Stimulated activated effector memory CD8-positive, alpha-beta T cell treated with anti-CD3 and anti-CD28 coated beads, Interleukin-12 subunit alpha, Interleukin-12 subunit beta, amount 100 ng/mL, for 72 hours (primary cell): ENCODE results near the gene ZNF512.
"Not testable (repeated sequence)": the region's sequence is repeated elsewhere in the genome, so short reads cannot be mapped to it uniquely, and the experiment has no call there.

Source experiments
- ATAC-seq: fragments of 150-1000 bp; cut with Tn5 transposase; 2 replicates; pipeline ENCODE4 v1.10.0; 2021
- DNase-seq, 2 donors: peaks; one replicate each; pipeline ENCODE4 v3.0.0; 2021 to 2022; ENCODE audit warnings: low spot score in 2 of 2
- H3K27ac Mint-ChIP-seq: one replicate; pipeline ENCODE4 v1.8.0; 2022; ENCODE audit warnings: mild to moderate bottlenecking, mixed read lengths
- H3K36me3 Mint-ChIP-seq: one replicate; pipeline ENCODE4 v1.8.0; 2022; ENCODE audit warnings: mild to moderate bottlenecking, mixed read lengths
- H3K4me1 Mint-ChIP-seq: one replicate; pipeline ENCODE4 v1.8.0; 2022; ENCODE audit warnings: mixed read lengths
- H3K4me3 Mint-ChIP-seq: one replicate; pipeline ENCODE4 v1.8.0; 2022; ENCODE audit warnings: mild to moderate bottlenecking, mixed read lengths
- H3K9me3 Mint-ChIP-seq: one replicate; pipeline ENCODE4 v1.8.0; 2022; ENCODE audit warnings: mixed read lengths

The ZNF512 gene

GRCh38 chr2:27571197-27571596, 11.6 kb upstream of the ZNF512 start:
- ATAC-seq, result no peak
- no peaks in the 10 kb centered on the region for H3K36me3 Mint-ChIP-seq
- peaks cover 10% of the 10 kb centered on the region for H3K4me1 Mint-ChIP-seq
- H3K9me3 Mint-ChIP-seq, result no peaks in the 10 kb centered on the region
- DNase-seq, result no peak
- H3K27ac Mint-ChIP-seq, result no peak overlapping the region
- H3K4me3 Mint-ChIP-seq, result no peak overlapping the region

- DNase-seq, result no peak
- no peaks in the 10 kb centered on the region for H3K9me3 Mint-ChIP-seq
- no peak overlapping the region for H3K4me3 Mint-ChIP-seq
- no peak overlapping the region for H3K27ac Mint-ChIP-seq
- peaks cover 10% of the 10 kb centered on the region for H3K4me1 Mint-ChIP-seq
- H3K36me3 Mint-ChIP-seq, result no peaks in the 10 kb centered on the region
- no peak for ATAC-seq
Measured at GRCh38 chr2:27571681-27572080, 11.2 kb upstream of the ZNF512 start.

- Mint-ChIP-seq H3K4me1 (peaks cover 10% of the 10 kb centered on the region), H3K9me3 (no peaks in the 10 kb centered on the region), H3K4me3 (no peak overlapping the region), H3K36me3 (no peaks in the 10 kb centered on the region), H3K27ac (no peak overlapping the region)
- ATAC-seq (peak; percentile 74), DNase-seq (no peak)
Measured at GRCh38 chr2:27572439-27572838, 10.4 kb upstream of the ZNF512 start.

GRCh38 chr2:27572998-27573429, 9.8 kb upstream of the ZNF512 start:
- DNase-seq, result peak in 1 of 2 donors; percentile 53

GRCh38 chr2:27573452-27573851, 9.4 kb upstream of the ZNF512 start:
- ATAC-seq (no peak), DNase-seq (no peak)
- Mint-ChIP-seq H3K27ac (no peak overlapping the region), H3K36me3 (no peaks in the 10 kb centered on the region), H3K4me3 (no peak overlapping the region), H3K4me1 (peaks cover 10% of the 10 kb centered on the region), H3K9me3 (no peaks in the 10 kb centered on the region)

More at GRCh38 chr2:27572998-27573429, 9.8 kb upstream of the ZNF512 start:
- Mint-ChIP-seq H3K4me3 (no peak overlapping the region), H3K9me3 (no peaks in the 10 kb centered on the region), H3K4me1 (peaks cover 10% of the 10 kb centered on the region), H3K36me3 (no peaks in the 10 kb centered on the region), H3K27ac (no peak overlapping the region)
- ATAC-seq, result peak; percentile 70

GRCh38 chr2:27581417-27582128, 1.3 kb upstream of the ZNF512 start:
- peaks cover 33% of the 10 kb centered on the region for H3K4me1 Mint-ChIP-seq
- H3K4me3 Mint-ChIP-seq, result peak overlapping the region; percentile 87
- no peak for DNase-seq

DNA sequence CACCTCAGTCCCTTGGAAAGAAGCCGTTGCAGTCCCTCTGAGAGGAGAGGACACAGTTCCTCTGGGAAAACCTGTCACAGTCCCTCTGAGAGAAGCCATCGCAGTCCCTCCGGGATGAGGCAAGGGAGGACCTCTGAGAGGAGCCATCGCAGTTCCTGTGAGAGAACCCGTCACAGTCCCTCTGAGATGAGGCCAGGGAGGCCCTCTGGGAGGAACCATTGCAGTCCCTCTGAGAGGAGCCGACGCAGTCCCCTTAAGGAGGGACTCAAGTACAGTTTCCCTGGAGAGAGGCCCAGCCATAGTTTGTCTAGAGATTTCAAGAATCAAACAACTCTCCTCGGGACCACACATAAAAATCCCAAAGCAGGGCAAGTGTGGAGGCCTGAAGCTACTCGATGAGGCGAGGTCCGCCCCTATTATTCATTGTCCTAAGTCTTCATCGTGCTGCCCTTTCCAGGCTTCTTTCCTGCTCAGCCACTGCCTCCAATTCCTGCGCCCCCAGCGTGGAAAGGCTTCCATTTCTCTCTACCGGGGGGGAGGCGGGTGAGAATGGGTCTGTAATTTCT, 630 bp upstream of the ZNF512 start:
- H3K4me1 Mint-ChIP-seq, result peaks cover 39% of the 10 kb centered on the region

More at GRCh38 chr2:27581417-27582128, 1.3 kb upstream of the ZNF512 start:
- ATAC-seq, result no peak
- Mint-ChIP-seq H3K27ac (peak overlapping the region; percentile 94), H3K9me3 (no peaks in the 10 kb centered on the region), H3K36me3 (no peaks in the 10 kb centered on the region)

DNA sequence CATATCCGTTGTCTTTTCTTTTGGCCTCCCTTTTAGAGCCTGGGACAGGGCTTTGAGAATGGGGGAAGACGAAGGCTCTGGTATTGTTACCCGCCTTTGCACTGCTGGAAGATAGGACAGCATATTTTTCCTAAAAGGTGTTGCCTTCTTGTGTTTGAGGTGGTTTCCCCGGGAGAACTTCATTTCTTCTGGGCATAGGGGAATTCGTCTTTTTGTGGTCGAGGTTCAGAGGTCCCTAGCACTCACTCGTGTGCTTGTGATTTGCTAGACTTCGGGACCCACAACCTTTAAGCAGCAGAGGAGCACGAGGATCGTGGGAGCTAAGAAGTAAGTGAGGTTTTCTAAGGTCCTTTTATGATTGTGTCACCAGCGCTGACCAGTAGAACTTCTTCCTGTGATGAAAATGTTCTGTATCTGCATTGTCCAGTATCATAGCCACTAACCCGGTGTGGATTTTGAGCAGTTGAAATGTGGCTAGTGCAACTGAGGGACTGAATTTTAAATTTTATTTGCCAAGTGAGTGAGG, 611 bp downstream of the ZNF512 start:
- peak overlapping the region; percentile 87 for H3K4me3 Mint-ChIP-seq
- H3K36me3 Mint-ChIP-seq, result peaks cover 14% of the 10 kb centered on the region
- no peaks in the 10 kb centered on the region for H3K9me3 Mint-ChIP-seq
- no peak for DNase-seq
- peaks cover 50% of the 10 kb centered on the region for H3K4me1 Mint-ChIP-seq
- ATAC-seq, result no peak
- peak overlapping the region; percentile 94 for H3K27ac Mint-ChIP-seq

More for the DNA sequence above, 630 bp upstream of the ZNF512 start:
- no peak for ATAC-seq
- no peak for DNase-seq
- H3K36me3 Mint-ChIP-seq, result peaks cover 4% of the 10 kb centered on the region
- peak overlapping the region; percentile 87 for H3K4me3 Mint-ChIP-seq
- H3K27ac Mint-ChIP-seq, result peak overlapping the region; percentile 94
- no peaks in the 10 kb centered on the region for H3K9me3 Mint-ChIP-seq

DNA sequence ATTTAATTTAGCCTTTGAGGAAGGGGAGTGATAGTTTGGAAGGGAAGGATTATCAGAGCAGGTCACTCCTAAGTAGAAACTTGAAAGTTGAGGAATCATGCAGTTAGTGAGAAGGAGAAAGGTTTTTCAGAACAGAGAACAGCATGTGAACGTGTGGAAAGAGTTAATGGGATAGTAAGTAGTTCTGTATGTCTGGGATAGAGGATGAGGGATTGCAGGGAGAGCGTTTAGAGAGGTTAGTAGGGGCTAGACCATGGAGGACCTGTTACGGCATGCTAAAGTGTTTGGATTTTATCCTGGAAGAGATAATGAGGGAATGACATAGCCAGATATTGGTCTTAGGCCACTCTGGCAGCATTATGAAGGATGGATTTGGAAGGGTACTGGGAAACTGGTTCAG, 1.8 kb downstream of the ZNF512 start:
- H3K4me1 Mint-ChIP-seq, result peaks cover 50% of the 10 kb centered on the region
- peak overlapping the region; percentile 94 for H3K27ac Mint-ChIP-seq
- DNase-seq (no peak), ATAC-seq (no peak)
- peak overlapping the region; percentile 87 for H3K4me3 Mint-ChIP-seq
- peaks cover 14% of the 10 kb centered on the region for H3K36me3 Mint-ChIP-seq
- H3K9me3 Mint-ChIP-seq, result no peaks in the 10 kb centered on the region

DNA sequence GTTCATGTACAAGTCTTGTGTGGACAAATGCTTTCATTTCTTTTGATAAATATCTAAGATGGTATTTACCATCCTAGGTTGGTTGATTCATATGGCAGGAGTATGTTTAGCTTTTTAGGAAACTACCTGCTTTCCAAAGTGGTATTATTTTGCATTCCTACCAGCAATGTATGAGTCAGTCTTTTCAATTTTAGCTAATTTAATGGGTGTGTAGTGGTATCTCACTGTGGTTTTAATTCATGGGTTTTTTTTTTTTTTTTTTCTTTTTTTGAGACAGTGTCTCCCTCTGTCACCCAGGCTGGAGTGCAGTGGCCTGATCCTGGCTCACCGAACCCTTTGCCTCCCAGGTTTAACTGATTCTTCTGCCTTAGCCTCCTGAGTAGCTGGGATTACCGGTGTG, 4.2 kb downstream of the ZNF512 start:
- peak; percentile 51 for ATAC-seq
- Mint-ChIP-seq H3K9me3 (peaks cover 10% of the 10 kb centered on the region), H3K27ac (peak overlapping the region; percentile 15), H3K36me3 (peaks cover 14% of the 10 kb centered on the region), H3K4me1 (peaks cover 56% of the 10 kb centered on the region), H3K4me3 (no peak overlapping the region)
- DNase-seq, result no peak

GRCh38 chr2:27588308-27588707, 5.5 kb downstream of the ZNF512 start:
- Mint-ChIP-seq H3K4me3 (no peak overlapping the region), H3K27ac (no peak overlapping the region), H3K36me3 (peaks cover 15% of the 10 kb centered on the region), H3K4me1 (peaks cover 54% of the 10 kb centered on the region), H3K9me3 (peaks cover 10% of the 10 kb centered on the region)
- ATAC-seq (no peak), DNase-seq (no peak)

- no peak overlapping the region for H3K27ac Mint-ChIP-seq
- peaks cover 16% of the 10 kb centered on the region for H3K9me3 Mint-ChIP-seq
- H3K4me1 Mint-ChIP-seq, result peaks cover 40% of the 10 kb centered on the region
- H3K36me3 Mint-ChIP-seq, result peaks cover 44% of the 10 kb centered on the region
- no peak overlapping the region for H3K4me3 Mint-ChIP-seq
- DNase-seq (no peak), ATAC-seq (peak; percentile 65)
Measured at GRCh38 chr2:27591745-27592144, 8.9 kb downstream of the ZNF512 start.

DNA sequence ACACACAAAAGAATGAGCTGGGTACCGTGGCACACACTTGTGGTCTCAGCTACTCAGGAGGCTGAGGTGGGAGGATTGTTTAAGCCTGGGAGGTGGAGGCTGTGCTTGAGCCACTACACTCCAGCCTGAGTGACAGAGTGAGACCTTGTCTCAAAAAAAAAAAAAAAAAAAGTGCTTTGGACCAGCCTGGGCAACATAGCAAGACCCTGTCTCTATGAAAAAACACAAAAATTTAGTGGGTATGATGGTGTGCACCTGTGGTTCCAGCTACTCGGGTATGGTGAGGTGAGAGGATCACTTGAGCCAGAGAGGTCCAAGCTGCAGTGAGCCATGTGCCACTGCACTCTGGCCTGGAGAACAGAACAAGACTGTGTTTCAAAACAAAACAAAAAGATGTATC, 10.4 kb downstream of the ZNF512 start:
- peaks cover 35% of the 10 kb centered on the region for H3K4me1 Mint-ChIP-seq
- H3K9me3 Mint-ChIP-seq, result peaks cover 16% of the 10 kb centered on the region
- no peak overlapping the region for H3K27ac Mint-ChIP-seq
- DNase-seq (no peak), ATAC-seq (no peak)
- H3K36me3 Mint-ChIP-seq, result peaks cover 35% of the 10 kb centered on the region
- H3K4me3 Mint-ChIP-seq, result no peak overlapping the region

DNA sequence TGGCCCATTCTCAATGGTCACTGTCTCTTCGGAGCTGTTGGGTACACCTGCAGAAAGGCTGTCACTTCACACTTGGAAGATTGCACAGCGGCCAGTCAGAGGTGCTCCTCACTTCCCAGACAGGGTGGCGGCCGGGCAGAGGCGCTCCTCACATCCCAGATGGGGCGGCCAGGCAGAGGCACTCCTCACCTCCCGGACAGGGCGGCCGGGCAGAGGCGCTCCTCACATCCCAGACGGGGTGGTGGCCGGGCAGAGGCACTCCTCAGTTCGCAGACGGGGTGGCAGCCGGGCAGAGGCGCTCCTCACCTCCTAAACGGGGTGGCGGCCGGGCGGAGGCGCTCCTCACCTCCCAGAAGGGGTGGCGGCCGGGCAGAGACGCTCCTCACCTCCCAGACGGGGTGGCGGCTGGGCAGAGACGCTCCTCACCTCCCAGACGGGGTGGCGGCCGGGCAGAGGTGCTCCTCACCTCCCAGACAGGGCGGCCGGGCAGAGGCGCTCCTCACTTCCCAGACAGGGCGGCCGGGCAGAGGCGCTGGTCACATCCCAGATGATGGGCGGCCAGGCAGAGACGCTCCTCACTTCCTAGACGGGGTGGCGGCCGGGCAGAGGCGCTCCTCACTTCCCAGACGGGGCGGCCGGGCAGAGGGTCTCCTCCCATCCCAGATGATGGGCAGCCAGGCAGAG, 11.3 kb downstream of the ZNF512 start:
- Mint-ChIP-seq H3K9me3 (peaks cover 16% of the 10 kb centered on the region), H3K4me1 (peaks cover 40% of the 10 kb centered on the region), H3K36me3 (peaks cover 44% of the 10 kb centered on the region)
- H3K4me3 Mint-ChIP-seq, DNase-seq, ATAC-seq, H3K27ac Mint-ChIP-seq: not testable (repeated sequence)

DNA sequence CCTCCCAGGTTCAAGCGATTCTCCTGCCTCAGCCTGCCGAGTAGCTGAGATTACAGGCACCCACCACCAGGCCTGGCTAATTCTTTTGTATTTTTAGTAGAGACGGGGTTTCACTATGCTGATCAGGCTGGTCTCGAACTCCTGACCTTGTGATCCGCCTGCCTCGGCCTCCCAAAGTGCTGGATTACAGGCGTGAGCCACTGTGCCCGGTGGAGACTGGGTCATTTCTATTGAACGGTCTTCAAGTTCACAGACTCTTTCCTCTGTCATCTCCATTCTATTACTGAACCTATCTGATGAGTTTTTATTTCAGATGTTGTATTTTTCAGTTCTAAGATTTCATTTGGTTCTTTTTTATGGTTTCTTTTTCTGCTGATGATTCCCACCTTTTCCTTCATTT, 12.6 kb downstream of the ZNF512 start:
- peaks cover 11% of the 10 kb centered on the region for H3K9me3 Mint-ChIP-seq
- peaks cover 49% of the 10 kb centered on the region for H3K4me1 Mint-ChIP-seq
- peak overlapping the region; percentile 62 for H3K27ac Mint-ChIP-seq
- DNase-seq, ATAC-seq, H3K4me3 Mint-ChIP-seq: not testable (repeated sequence)
- H3K36me3 Mint-ChIP-seq, result peaks cover 57% of the 10 kb centered on the region
